Trophoblast cell (in vitro differentiated cells and primary cell): ENCODE data around the gene DISP3.

Experiments used
- DNase-seq, 2 donors: peaks; one replicate each; pipeline ENCODE4 v3.0.0-alpha.2; 2016
- H2AFZ ChIP-seq: 2 replicates; pipeline ENCODE4 v1.6.1; 2013; ENCODE audit warnings: low read length, moderate library complexity, mild to moderate bottlenecking; ENCODE audit not compliant: insufficient read depth, poor library complexity
- H2AK5ac ChIP-seq: 2 replicates; pipeline ENCODE4 v1.6.1; 2013; ENCODE audit warnings: mild to moderate bottlenecking, low read length
- H2BK120ac ChIP-seq: 2 replicates; pipeline ENCODE4 v1.6.1; 2013; ENCODE audit warnings: low read length, mild to moderate bottlenecking, moderate library complexity; ENCODE audit not compliant: insufficient read depth, poor library complexity
- H2BK12ac ChIP-seq: 2 replicates; pipeline ENCODE4 v1.6.1; 2013; ENCODE audit warnings: mild to moderate bottlenecking, low read length, moderate library complexity
- H2BK5ac ChIP-seq: 2 replicates; pipeline ENCODE4 v1.6.1; 2013; ENCODE audit warnings: low read length, low read depth, moderate library complexity, mild to moderate bottlenecking; ENCODE audit not compliant: poor library complexity
- H3K14ac ChIP-seq: 2 replicates; pipeline ENCODE4 v1.6.1; 2013; ENCODE audit warnings: mild to moderate bottlenecking, low read length
- H3K18ac ChIP-seq: 2 replicates; pipeline ENCODE4 v1.6.1; 2013; ENCODE audit warnings: mild to moderate bottlenecking, low read length
- H3K23ac ChIP-seq: 2 replicates; pipeline ENCODE4 v1.6.1; 2013; ENCODE audit warnings: low read length
- H3K27ac ChIP-seq: 2 replicates; pipeline ENCODE4 v1.5.1; 2013; ENCODE audit warnings: low read depth, mild to moderate bottlenecking, inconsistent platforms, low read length, moderate library complexity
- H3K27me3 ChIP-seq: 2 replicates; pipeline ENCODE4 v1.6.1; 2013; ENCODE audit warnings: inconsistent platforms, mild to moderate bottlenecking, low read length, moderate library complexity; ENCODE audit not compliant: insufficient read depth
- H3K36me3 ChIP-seq, 2 experiments: 1 replicate in 1 of 2; 2 replicates in 1 of 2; pipeline ENCODE4 v1.6.1; 2013; ENCODE audit warnings: low read length in 2 of 2, mild to moderate bottlenecking in 2 of 2, moderate library complexity in 1 of 2; ENCODE audit not compliant: insufficient read depth in 2 of 2, control insufficient read depth in 1 of 2
- H3K4ac ChIP-seq: 2 replicates; pipeline ENCODE4 v1.6.1; 2013; ENCODE audit warnings: low read depth, mild to moderate bottlenecking, low read length, moderate library complexity
- H3K4me1 ChIP-seq, 2 experiments: 1 replicate in 1 of 2; 2 replicates in 1 of 2; pipeline ENCODE4 v1.6.1; 2013; ENCODE audit warnings: low read length in 2 of 2, mild to moderate bottlenecking in 2 of 2, moderate library complexity in 1 of 2; ENCODE audit not compliant: insufficient read depth in 2 of 2, control insufficient read depth in 1 of 2
- H3K4me2 ChIP-seq: 2 replicates; pipeline ENCODE4 v1.6.1; 2013; ENCODE audit warnings: inconsistent platforms, mild to moderate bottlenecking, low read length, moderate library complexity
- H3K4me3 ChIP-seq: 2 replicates; pipeline ENCODE4 v1.5.1; 2013; ENCODE audit warnings: mild to moderate bottlenecking, low read depth, low read length, inconsistent platforms
- H3K79me1 ChIP-seq: one replicate; pipeline ENCODE4 v1.6.1; 2013; ENCODE audit warnings: low read length
- H3K79me2 ChIP-seq: 2 replicates; pipeline ENCODE4 v1.6.1; 2013; ENCODE audit warnings: low read length, mild to moderate bottlenecking; ENCODE audit not compliant: control insufficient read depth, insufficient read depth, poor library complexity
- H3K9ac ChIP-seq: 2 replicates; pipeline ENCODE4 v1.6.1; 2013; ENCODE audit warnings: mild to moderate bottlenecking, low read length
- H3K9me3 ChIP-seq: 2 replicates; pipeline ENCODE4 v1.6.1; 2013; ENCODE audit warnings: low read depth, mild to moderate bottlenecking, control low read depth, inconsistent platforms, low read length; ENCODE audit not compliant: insufficient read depth
- H4K12ac ChIP-seq: 2 replicates; pipeline ENCODE4 v1.6.1; 2013; ENCODE audit warnings: low read depth, mild to moderate bottlenecking, low read length, moderate library complexity
- H4K8ac ChIP-seq: 2 replicates; pipeline ENCODE4 v1.6.1; 2013; ENCODE audit warnings: low read depth, mild to moderate bottlenecking, low read length, moderate library complexity
- H4K91ac ChIP-seq: one replicate; pipeline ENCODE4 v1.6.1; 2013; ENCODE audit warnings: low read depth, mild to moderate bottlenecking, low read length, moderate library complexity
- WGBS: extraction: QIAGEN DNeasy Blood & Tissue Kit; methylation state at CpG from one replicate; pipeline ENCODE4 v1.1.7; 2013; ENCODE audit warnings: missing lambda C conversion rate; ENCODE audit not compliant: insufficient read length, insufficient coverage; ENCODE audit errors: extremely low coverage; 5-methylcytosine and 5-hydroxymethylcytosine counted together

Gene DISP3

DNA sequence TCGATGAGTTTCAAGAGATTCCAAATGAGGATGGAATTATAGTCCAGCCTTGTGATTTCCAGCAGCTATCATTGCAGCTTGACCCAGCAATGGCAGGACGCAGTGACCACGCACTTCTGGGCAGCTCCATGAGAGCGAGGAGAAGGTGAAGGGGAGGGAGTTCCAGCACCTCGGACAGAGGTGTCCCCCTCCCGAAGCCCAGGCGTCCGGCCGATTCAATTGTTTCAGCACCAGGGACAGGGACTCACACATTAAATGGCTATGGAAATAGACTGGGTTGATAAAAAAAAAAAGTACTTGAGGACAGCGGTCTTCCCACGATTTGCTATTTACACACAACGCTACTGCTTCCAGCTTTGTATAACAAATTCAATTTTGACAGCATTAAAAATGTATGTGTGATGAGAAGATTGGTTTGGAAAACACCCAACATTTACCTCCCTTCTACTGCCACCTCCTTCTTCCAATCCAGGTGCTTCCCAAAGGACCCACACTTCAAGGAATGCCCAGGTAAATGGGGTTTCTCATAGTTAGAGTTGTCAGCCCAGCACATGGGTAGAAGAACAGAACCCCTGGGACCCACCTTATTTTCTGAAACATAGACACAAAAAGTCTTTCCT lies 71.8 kb downstream of the DISP3 start:
- Histone ChIP-seq H3K23ac (no peak overlapping the region), H3K79me2 (no peaks in the 10 kb centered on the region), H2BK120ac (no peak overlapping the region), H3K18ac (no peak overlapping the region), H2AK5ac (no peak overlapping the region), H3K79me1 (no peaks in the 10 kb centered on the region), H4K91ac (no peak overlapping the region), H3K27ac (no peak overlapping the region), H2AFZ (no peak overlapping the region), H4K12ac (no peak overlapping the region), H3K27me3 (peaks cover 2% of the 10 kb centered on the region), H3K4ac (no peak overlapping the region), H3K9me3 (peaks cover 2% of the 10 kb centered on the region), H3K4me1 (no peaks in the 10 kb centered on the region), H3K4me3 (no peak overlapping the region), H2BK12ac (no peak overlapping the region), H3K36me3 (no peaks in the 10 kb centered on the region), H2BK5ac (no peak overlapping the region), H3K9ac (no peak overlapping the region), H3K14ac (no peak overlapping the region), H4K8ac (no peak overlapping the region), H3K4me2 (no peak overlapping the region)
- no CpG with 5 or more reads among the region's 12 CpGs for WGBS
- DNase-seq = peak; percentile 60 to 87

DNA sequence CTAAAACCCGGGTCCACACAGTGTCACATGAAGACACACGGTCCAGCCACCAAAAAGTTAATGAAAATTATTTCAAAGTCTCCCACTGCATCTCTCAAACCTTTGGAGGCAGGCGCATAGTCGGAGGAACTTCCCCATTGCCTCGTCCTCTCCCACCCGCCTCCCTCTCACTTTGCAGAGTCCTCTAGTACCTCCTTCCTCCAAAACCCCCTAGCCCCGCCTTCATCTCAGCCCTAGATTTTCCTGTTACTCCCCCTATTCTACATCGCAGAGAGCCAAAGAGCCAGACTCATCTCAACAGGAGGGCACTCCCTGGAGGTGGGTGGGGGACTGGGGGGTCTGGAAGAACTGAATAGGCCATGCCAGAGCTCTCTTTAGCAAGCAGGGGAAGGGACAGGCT lies 79.3 kb downstream of the DISP3 start:
- no peak overlapping the region for H3K4me3 ChIP-seq
- no peak overlapping the region for H2AFZ ChIP-seq
- no peak overlapping the region for H3K9ac ChIP-seq
- H3K4ac ChIP-seq = no peak overlapping the region
- no peak overlapping the region for H4K8ac ChIP-seq
- H3K36me3 ChIP-seq = no peaks in the 10 kb centered on the region
- H3K23ac ChIP-seq = no peak overlapping the region
- no peak overlapping the region for H2BK5ac ChIP-seq
- H3K4me2 ChIP-seq = no peak overlapping the region
- no peak overlapping the region for H3K18ac ChIP-seq
- no peak overlapping the region for H4K12ac ChIP-seq
- H2BK12ac ChIP-seq = no peak overlapping the region
- H3K9me3 ChIP-seq = peaks cover under 1% of the 10 kb centered on the region
- H3K27me3 ChIP-seq = peaks cover 5% of the 10 kb centered on the region
- no peaks in the 10 kb centered on the region for H3K79me2 ChIP-seq
- no peak overlapping the region for H2AK5ac ChIP-seq
- no peak overlapping the region for H2BK120ac ChIP-seq
- H3K79me1 ChIP-seq = peaks cover 5% of the 10 kb centered on the region
- H4K91ac ChIP-seq = no peak overlapping the region
- no peak for DNase-seq
- no CpG with 5 or more reads among the region's 8 CpGs for WGBS
- no peak overlapping the region for H3K27ac ChIP-seq
- no peak overlapping the region for H3K14ac ChIP-seq
- H3K4me1 ChIP-seq = peaks cover 14% of the 10 kb centered on the region in 2 experiments

DNA sequence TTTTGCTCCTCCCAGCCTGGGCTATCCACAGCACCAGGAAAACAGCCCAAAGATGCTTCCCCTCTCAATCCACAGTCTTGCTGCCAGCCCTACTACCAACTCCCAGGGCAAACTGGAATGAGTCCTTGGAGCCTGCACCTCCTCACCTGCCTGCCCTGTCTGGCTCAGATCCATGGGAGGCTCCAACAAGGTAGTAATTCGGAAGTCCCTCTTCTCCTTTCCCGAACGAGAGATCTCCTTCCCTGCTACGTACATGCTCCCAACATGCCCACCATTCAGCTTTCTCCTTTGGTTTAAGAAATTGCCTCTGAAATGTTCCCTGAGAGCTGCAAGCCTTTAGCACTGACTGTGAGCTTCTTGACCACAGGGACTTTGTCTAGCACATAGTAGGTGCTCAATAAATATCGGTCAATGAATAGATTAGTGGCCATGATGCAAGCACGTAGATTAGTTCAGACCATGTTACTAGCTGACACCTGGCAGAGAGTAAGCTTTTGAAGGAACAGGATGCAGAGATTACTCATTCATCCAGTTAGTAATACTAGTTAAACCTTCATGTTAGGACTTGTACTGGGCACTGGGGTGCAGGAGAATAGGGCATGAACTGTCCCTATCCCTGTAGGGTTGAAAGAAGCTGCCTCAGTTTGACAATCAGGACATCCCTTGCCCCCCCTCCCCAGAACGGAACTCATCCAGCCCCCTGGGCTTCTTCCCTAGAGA lies 80.1 kb downstream of the DISP3 start:
- no peak overlapping the region for H3K4me2 ChIP-seq
- H3K14ac ChIP-seq = no peak overlapping the region
- H3K27me3 ChIP-seq = peaks cover 5% of the 10 kb centered on the region
- H3K79me1 ChIP-seq = peaks cover 6% of the 10 kb centered on the region
- no peak overlapping the region for H4K8ac ChIP-seq
- H3K4me3 ChIP-seq = no peak overlapping the region
- H2BK120ac ChIP-seq = no peak overlapping the region
- H3K4ac ChIP-seq = no peak overlapping the region
- peaks cover 17 to 18% of the 10 kb centered on the region in 2 experiments for H3K4me1 ChIP-seq
- DNase-seq = no peak
- no peak overlapping the region for H4K12ac ChIP-seq
- WGBS = no CpG with 5 or more reads among the region's 7 CpGs
- H3K9me3 ChIP-seq = no peaks in the 10 kb centered on the region
- no peak overlapping the region for H3K27ac ChIP-seq
- H3K9ac ChIP-seq = no peak overlapping the region
- H3K36me3 ChIP-seq = no peaks in the 10 kb centered on the region
- H3K79me2 ChIP-seq = no peaks in the 10 kb centered on the region
- H2AK5ac ChIP-seq = no peak overlapping the region
- no peak overlapping the region for H2BK12ac ChIP-seq
- no peak overlapping the region for H2AFZ ChIP-seq
- no peak overlapping the region for H2BK5ac ChIP-seq
- H3K18ac ChIP-seq = no peak overlapping the region
- no peak overlapping the region for H4K91ac ChIP-seq
- no peak overlapping the region for H3K23ac ChIP-seq

DNA sequence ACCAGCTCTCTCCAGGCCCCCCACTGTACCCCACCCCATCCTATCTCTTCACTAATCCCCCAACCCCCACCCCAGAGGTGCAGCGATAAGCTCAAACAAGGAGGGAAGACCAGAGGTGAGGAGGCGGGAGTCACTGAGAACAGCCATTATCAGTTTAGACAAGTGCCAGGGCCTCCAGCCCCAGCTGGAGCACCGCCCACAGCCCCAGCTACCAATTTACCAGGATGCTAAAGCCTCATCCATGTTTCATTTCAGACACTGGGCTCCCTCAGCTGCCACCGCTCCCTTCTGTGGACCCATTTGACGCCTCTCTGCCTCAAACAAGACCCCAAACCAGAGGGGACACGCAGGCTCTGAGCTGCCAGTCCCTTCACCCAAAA lies 80.6 kb downstream of the DISP3 start:
- Histone ChIP-seq H2BK5ac (no peak overlapping the region), H2AK5ac (no peak overlapping the region), H3K4me1 (peaks cover 19 to 21% of the 10 kb centered on the region in 2 experiments), H3K18ac (no peak overlapping the region), H3K4me2 (no peak overlapping the region), H3K4ac (no peak overlapping the region), H3K9me3 (no peaks in the 10 kb centered on the region), H3K23ac (no peak overlapping the region), H3K9ac (no peak overlapping the region), H3K27me3 (peaks cover 3% of the 10 kb centered on the region), H3K36me3 (no peaks in the 10 kb centered on the region), H3K4me3 (no peak overlapping the region), H3K14ac (no peak overlapping the region), H2AFZ (no peak overlapping the region), H3K79me2 (no peaks in the 10 kb centered on the region), H4K12ac (no peak overlapping the region), H3K79me1 (peaks cover 8% of the 10 kb centered on the region), H4K91ac (no peak overlapping the region), H2BK12ac (no peak overlapping the region), H2BK120ac (no peak overlapping the region), H4K8ac (no peak overlapping the region), H3K27ac (no peak overlapping the region)
- WGBS = no CpG with 5 or more reads among the region's 6 CpGs
- DNase-seq = no peak
